Fibroblast of the aortic adventitia (primary cell): ENCODE results near the gene RASGEF1C. TPM values are rescaled to one million over a fixed set of nuclear protein-coding genes. Genes with fewer than 3 reads are reported as not detected.
"Not testable (repeated sequence)": the region's sequence is repeated elsewhere in the genome, so short reads cannot be mapped to it uniquely, and the experiment has no call there.

Experiments
- DNase-seq: peaks from one replicate; pipeline ENCODE4 v3.0.0-alpha.2; 2010; ENCODE audit warnings: low read depth
- H3K4me3 ChIP-seq: 2 replicates; pipeline ENCODE4 v1.5.1; 2011; ENCODE audit warnings: low read depth, mild to moderate bottlenecking, control low read depth, low read length, moderate library complexity
- CTCF ChIP-seq: IDR thresholded peaks from 2 replicates; pipeline ENCODE4 v1.5.1; 2011; ENCODE audit warnings: mild to moderate bottlenecking, low read length, control low read depth, inconsistent platforms; ENCODE audit not compliant: insufficient read depth
- total RNA-seq: library from RNA; depleted of rRNA; stranded (reverse); fragments of >200 nt; gene quantifications from 2 replicates; pipeline ENCODE4 v1.2.3, GENCODE V29; 2012; ENCODE audit warnings: low replicate concordance

RASGEF1C gene
- total RNA-seq, 1 donor, result not detected

DNA sequence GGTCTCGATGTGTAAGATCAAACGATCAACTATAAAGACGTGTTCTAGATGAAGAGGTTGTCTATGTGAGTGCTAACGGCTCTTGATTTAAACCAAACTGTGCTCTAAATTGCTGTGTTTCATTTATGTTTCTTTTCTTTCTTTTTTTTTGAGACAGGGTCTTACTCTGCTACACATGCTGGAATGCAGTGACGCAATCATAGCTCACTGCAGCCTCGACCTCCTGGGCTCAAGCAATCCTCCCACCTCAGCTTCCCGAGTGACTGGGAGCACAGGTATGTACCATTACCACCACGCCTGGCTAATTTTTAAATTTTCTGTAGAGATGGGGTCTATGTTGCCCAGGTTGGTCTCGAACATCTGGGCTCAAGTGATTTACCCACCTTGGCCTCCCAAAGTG, 113.5 kb downstream of the RASGEF1C start:
- no peak overlapping the region for H3K4me3 ChIP-seq
- no peak for DNase-seq
- TF ChIP-seq CTCF, result no peak

- TF ChIP-seq CTCF, result no peak
- no peak for DNase-seq
These were observed 115.2 kb downstream of the RASGEF1C start for GRCh38 chr5:180093651-180094382.

GRCh38 chr5:180093241-180093640, 115.8 kb downstream of the RASGEF1C start:
- no peak for TF ChIP-seq CTCF
- no peak for DNase-seq
- no peak overlapping the region for H3K4me3 ChIP-seq

More at GRCh38 chr5:180093651-180094382, 115.2 kb downstream of the RASGEF1C start:
- H3K4me3 ChIP-seq, result no peak overlapping the region

- peak; percentile 13 for TF ChIP-seq CTCF
- peak; percentile 23 for DNase-seq
- peak overlapping the region; percentile 66 for H3K4me3 ChIP-seq
These were observed 118.1 kb downstream of the RASGEF1C start for GRCh38 chr5:180090769-180091546.

GRCh38 chr5:180090098-180090768, 118.8 kb downstream of the RASGEF1C start:
- DNase-seq, result peak; percentile 58
- peak; percentile 72 for TF ChIP-seq CTCF
- peak overlapping the region; percentile 66 for H3K4me3 ChIP-seq

- DNase-seq, H3K4me3 ChIP-seq: not testable (repeated sequence)
These were observed 119.4 kb downstream of the RASGEF1C start for GRCh38 chr5:180089628-180090027.

DNA sequence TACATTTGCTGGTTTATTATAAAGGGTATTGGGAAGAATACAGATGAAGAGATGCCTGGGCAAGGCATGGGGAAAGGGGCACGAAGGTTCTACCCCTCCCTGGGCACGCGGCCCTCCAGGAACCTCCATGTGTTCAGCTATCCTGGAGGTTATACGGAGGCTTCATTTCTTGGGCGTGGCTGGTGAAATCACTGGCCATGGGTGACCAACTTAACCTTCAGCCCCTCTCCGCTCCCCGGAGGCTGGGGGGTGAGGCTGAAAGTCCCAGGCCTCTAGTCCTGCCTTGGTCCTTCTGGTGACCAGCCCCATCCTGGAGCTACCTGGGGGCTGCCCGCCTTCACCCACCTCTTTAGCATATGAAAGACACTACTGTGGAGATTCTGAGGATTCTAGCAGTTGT, 120.5 kb downstream of the RASGEF1C start:
- no peak for DNase-seq
- no peak overlapping the region for H3K4me3 ChIP-seq
- no peak for TF ChIP-seq CTCF
